Progenitor cell of endocrine pancreas (in vitro differentiated cells): ENCODE measurements around the gene ARL8B. TPM values are rescaled to one million over a fixed set of nuclear protein-coding genes. Genes with fewer than 3 reads are reported as not detected.

ENCODE experiments used
- DNase-seq: peaks from one replicate; pipeline ENCODE4 v3.0.0; 2021; ENCODE audit warnings: low spot score; ENCODE audit not compliant: unreplicated experiment
- H3K27ac Mint-ChIP-seq: 2 replicates; pipeline ENCODE4 v1.8.0; 2021; ENCODE audit warnings: mild to moderate bottlenecking, moderate library complexity, mixed read lengths
- H3K27me3 Mint-ChIP-seq: 2 replicates; pipeline ENCODE4 v1.8.0; 2021; ENCODE audit warnings: mixed read lengths
- H3K36me3 Mint-ChIP-seq: 2 replicates; pipeline ENCODE4 v1.8.0; 2022; ENCODE audit warnings: mixed read lengths; ENCODE audit not compliant: insufficient read depth
- H3K4me1 Mint-ChIP-seq: 2 replicates; pipeline ENCODE4 v1.8.0; 2021; ENCODE audit warnings: low read depth, mixed read lengths
- H3K4me3 Mint-ChIP-seq: 2 replicates; pipeline ENCODE4 v1.8.0; 2021; ENCODE audit warnings: low read depth, mild to moderate bottlenecking, moderate library complexity, mixed read lengths
- H3K9me3 Mint-ChIP-seq: 2 replicates; pipeline ENCODE4 v1.8.0; 2021; ENCODE audit warnings: low read depth, mixed read lengths
- CTCF ChIP-seq: fragments of 200-600 bp; sonication (generic); IDR thresholded peaks from one replicate; pipeline ENCODE4 v1.5.0; 2021; ENCODE audit warnings: antibody characterized with exemption, mild to moderate bottlenecking; ENCODE audit not compliant: unreplicated experiment
- total RNA-seq: library from RNA; stranded (reverse); gene quantifications from 2 replicates; pipeline ENCODE4 v1.2.1, GENCODE V29; 2021

Gene ARL8B
- total RNA-seq, 1 donor from 2014 or later = 37.7 TPM

GRCh38 chr3:5205165-5205941, 83.3 kb downstream of the ARL8B start:
- Mint-ChIP-seq H3K9me3 (no peaks in the 10 kb centered on the region), H3K4me1 (no peaks in the 10 kb centered on the region), H3K36me3 (peaks cover 57% of the 10 kb centered on the region), H3K27ac (no peak overlapping the region), H3K27me3 (no peaks in the 10 kb centered on the region), H3K4me3 (no peak overlapping the region)
- DNase-seq = no peak
- no peak for TF ChIP-seq CTCF

DNA sequence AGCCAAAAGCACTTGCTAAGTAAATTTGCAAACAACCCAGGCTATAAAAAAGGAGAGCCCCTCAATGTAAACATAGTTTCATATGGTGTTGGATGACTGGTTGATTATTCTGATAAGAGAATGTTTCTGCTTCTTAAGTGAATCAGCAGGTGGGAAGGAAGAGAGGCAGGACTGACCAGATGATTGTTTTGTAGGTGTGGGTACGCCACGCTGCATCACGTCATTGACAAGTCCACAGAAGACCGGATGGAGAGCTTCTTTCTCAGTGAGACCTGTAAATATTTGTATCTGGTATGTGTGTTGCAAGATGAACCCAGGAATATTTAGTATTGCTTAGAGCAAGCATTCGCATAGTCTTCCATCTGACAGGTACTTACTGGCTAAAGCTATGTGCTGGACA, 88.8 kb downstream of the ARL8B start:
- Mint-ChIP-seq H3K9me3 (no peaks in the 10 kb centered on the region), H3K27ac (no peak overlapping the region), H3K36me3 (peaks cover 68% of the 10 kb centered on the region), H3K4me3 (no peak overlapping the region), H3K4me1 (peaks cover 19% of the 10 kb centered on the region), H3K27me3 (no peaks in the 10 kb centered on the region)
- no peak for DNase-seq
- no peak for TF ChIP-seq CTCF

GRCh38 chr3:5212628-5213573, 90.8 kb downstream of the ARL8B start:
- Mint-ChIP-seq H3K9me3 (no peaks in the 10 kb centered on the region), H3K4me1 (peaks cover 19% of the 10 kb centered on the region), H3K36me3 (peaks cover 62% of the 10 kb centered on the region), H3K27ac (no peak overlapping the region), H3K4me3 (no peak overlapping the region), H3K27me3 (no peaks in the 10 kb centered on the region)
- no peak for TF ChIP-seq CTCF
- DNase-seq = no peak

- H3K9me3 Mint-ChIP-seq = no peaks in the 10 kb centered on the region
- no peak for DNase-seq
- H3K27ac Mint-ChIP-seq = no peak overlapping the region
- H3K27me3 Mint-ChIP-seq = no peaks in the 10 kb centered on the region
- no peak for TF ChIP-seq CTCF
- no peak overlapping the region for H3K4me3 Mint-ChIP-seq
- peaks cover 57% of the 10 kb centered on the region for H3K36me3 Mint-ChIP-seq
- H3K4me1 Mint-ChIP-seq = peaks cover 19% of the 10 kb centered on the region
These were observed 91.5 kb downstream of the ARL8B start for GRCh38 chr3:5213574-5213966.

- no peak for DNase-seq
- Mint-ChIP-seq H3K27ac (peak overlapping the region; percentile 59), H3K4me3 (no peak overlapping the region), H3K36me3 (peaks cover 54% of the 10 kb centered on the region), H3K4me1 (peaks cover 21% of the 10 kb centered on the region), H3K9me3 (no peaks in the 10 kb centered on the region), H3K27me3 (no peaks in the 10 kb centered on the region)
- TF ChIP-seq CTCF = no peak
These were observed 92.3 kb downstream of the ARL8B start for GRCh38 chr3:5214352-5214751.
